A549 (cell line): ENCODE results near the gene BICRA. TPM values are rescaled to one million over a fixed set of nuclear protein-coding genes. Genes with fewer than 3 reads are reported as not detected.
A peak's percentile ranks its signal among the peaks of the same experiment; 100 is the strongest.

Experiments
- ATAC-seq, 2 experiments: fragments of 200-7000 bp in 1 of 2; fragments of >200 bp in 1 of 2; cut with Nextera tagmentation in 1 of 2; cut with Tn5 transposase in 1 of 2; 3 replicates each; pipeline versions ENCODE4 v1.8.0 to v1.9.1; 2018 to 2020; ENCODE audit warnings: mild to moderate bottlenecking in 1 of 2, moderate library complexity in 1 of 2
- CTCF ChIA-PET: fragments of 300-600 bp; sonication (Branson Sonifier 250); formaldehyde crosslinking; extraction: SDS; loops from one replicate; lab custom pipeline; 2021; ENCODE audit warnings: antibody characterized with exemption, inconsistent platforms; lab: Yijun Ruan, JAX
- POLR2A ChIA-PET: fragments of 350-600 bp; formaldehyde crosslinking; extraction: SDS; loops from one replicate; lab custom pipeline; 2021; ENCODE audit warnings: antibody characterized with exemption, inconsistent platforms; lab: Yijun Ruan, JAX
- DNase-seq, 2 experiments: peaks; one replicate each; pipeline versions ENCODE4 v3.0.0 to v3.0.0-alpha.2; 2011 to 2016; ENCODE audit warnings: low read depth in 1 of 2, low spot score in 1 of 2
- FAIRE-seq: peaks from 2 replicates; lab custom pipeline; 2011; peaks lifted over from hg19 to GRCh38; lab: Jason Lieb, UNC
- H3K27ac ChIP-seq, 2 experiments: fragments of >200 bp; sonication (Bioruptor Twin); formaldehyde crosslinking; 3 replicates each; pipeline ENCODE4 v1.5.1; 2016 to 2017
- H3K4me1 ChIP-seq: fragments of >200 bp; sonication (Bioruptor Twin); formaldehyde crosslinking; 3 replicates; pipeline ENCODE4 v1.6.1; 2016
- H3K4me2 ChIP-seq: fragments of >200 bp; sonication (Bioruptor Twin); formaldehyde crosslinking; 3 replicates; pipeline ENCODE4 v1.6.1; 2016
- H3K4me3 ChIP-seq: fragments of >200 bp; sonication (Bioruptor Twin); formaldehyde crosslinking; 3 replicates; pipeline ENCODE4 v1.5.1; 2016
- H3K9me3 ChIP-seq: fragments of >200 bp; sonication (Bioruptor Twin); formaldehyde crosslinking; 3 replicates; pipeline ENCODE4 v1.6.1; 2016
- BHLHE40 ChIP-seq: IDR thresholded peaks from 2 replicates; pipeline ENCODE4 v1.6.1; 2012; ENCODE audit warnings: low read depth, low read length, inconsistent platforms
- CHD2 ChIP-seq: fragments of 150-350 bp; IDR thresholded peaks from 2 replicates; pipeline ENCODE4 v1.6.1; 2014; ENCODE audit warnings: low read length; ENCODE audit not compliant: partially characterized antibody
- ESRRA ChIP-seq: fragments of 150-350 bp; IDR thresholded peaks from 2 replicates; pipeline ENCODE4 v1.6.1; 2014; ENCODE audit warnings: mild to moderate bottlenecking, low read length, borderline replicate concordance
- GATA3 ChIP-seq: IDR thresholded peaks from 2 replicates; pipeline ENCODE4 v1.6.1; 2012; ENCODE audit warnings: borderline replicate concordance
- HDAC2 ChIP-seq: fragments of 200-600 bp; sonication (generic); IDR thresholded peaks from 2 replicates; pipeline ENCODE4 v1.6.1; 2016
- JUN ChIP-seq, 2 experiments: fragments of >200 bp; sonication (Bioruptor Twin); formaldehyde crosslinking; IDR thresholded peaks; 2 replicates in 1 of 2; 3 replicates in 1 of 2; pipeline ENCODE4 v1.6.1; 2016 to 2017
- JUNB ChIP-seq: fragments of >200 bp; sonication (Bioruptor Twin); formaldehyde crosslinking; IDR thresholded peaks from 2 replicates; pipeline ENCODE4 v1.6.1; 2016
- KDM5A ChIP-seq: fragments of 200-600 bp; sonication (generic); IDR thresholded peaks from 2 replicates; pipeline ENCODE4 v1.6.1; 2016; ENCODE audit warnings: antibody characterized with exemption, mild to moderate bottlenecking
- NPAS2 ChIP-seq: fragments of 250-450 bp; sonication (Bioruptor Pico); IDR thresholded peaks from 2 replicates; pipeline ENCODE4 v1.8.0; 2022; ENCODE audit warnings: mild to moderate bottlenecking, moderate library complexity, borderline replicate concordance
- PHF8 ChIP-seq: fragments of 200-600 bp; sonication (generic); IDR thresholded peaks from 2 replicates; pipeline ENCODE4 v1.6.1; 2016; ENCODE audit warnings: low read depth, mild to moderate bottlenecking, antibody characterized with exemption, moderate library complexity, borderline replicate concordance
- POLR2AphosphoS2 ChIP-seq: conservative IDR thresholded peaks from 2 replicates; pipeline ENCODE4 v1.6.1; 2012; ENCODE audit warnings: low read length, improper control_type of control experiment, inconsistent platforms
- RCOR1 ChIP-seq: fragments of 150-350 bp; IDR thresholded peaks from 2 replicates; pipeline ENCODE4 v1.6.1; 2014; ENCODE audit warnings: antibody characterized with exemption, low read length, low read depth
- RFX5 ChIP-seq: fragments of 450-650 bp; IDR thresholded peaks from 2 replicates; pipeline ENCODE4 v1.7.1; 2014; ENCODE audit warnings: antibody characterized with exemption, mild to moderate bottlenecking, moderate library complexity
- TFCP2L1 ChIP-seq: fragments of 250-450 bp; sonication (Bioruptor Pico); IDR thresholded peaks from 2 replicates; pipeline ENCODE4 v1.5.0; 2021; ENCODE audit warnings: mild to moderate bottlenecking
- ZC3H11A ChIP-seq: fragments of 450-650 bp; IDR thresholded peaks from 2 replicates; pipeline ENCODE4 v1.6.1; 2014; ENCODE audit warnings: antibody characterized with exemption, mild to moderate bottlenecking
- ZNF302 ChIP-seq: fragments of 250-450 bp; sonication (Bioruptor Pico); IDR thresholded peaks from 2 replicates; pipeline ENCODE4 v1.9.0; 2021; ENCODE audit warnings: inconsistent platforms, mild to moderate bottlenecking, moderate library complexity
- WGBS: methylation state at CpG from one replicate; pipeline ENCODE4 v1.1.6; 2017; ENCODE audit errors: missing lambda C conversion rate; 5-methylcytosine and 5-hydroxymethylcytosine counted together
- polyA plus RNA-seq, 4 experiments: library from polyadenylated mRNA; depleted of rRNA in 3 of 4; stranded (reverse); fragments of >200 nt; fragmentation: RNase III in 1 of 4; extraction: RNeasy Plus Mini Kit Qiagen cat#74134 plus additional on column Dnase treatment in 1 of 4; gene quantifications; 2 replicates in 3 of 4; 3 replicates in 1 of 4; pipeline ENCODE4 v1.2.3, GENCODE V29; 2011 to 2017
- TF ChIP-seq, protein P1 (sequence below): fragments of 150-350 bp; IDR thresholded peaks from 2 replicates; pipeline ENCODE4 v1.6.1; 2014; ENCODE audit warnings: low read depth, mild to moderate bottlenecking, low read length
- TF ChIP-seq, protein P2 (sequence below): IDR thresholded peaks from 2 replicates; pipeline ENCODE4 v1.6.1; 2012
- TF ChIP-seq, protein P3 (sequence below): fragments of 450-650 bp; IDR thresholded peaks from 2 replicates; pipeline ENCODE4 v1.6.1; 2014; ENCODE audit warnings: antibody characterized with exemption
- TF ChIP-seq, protein P4 (sequence below): fragments of >200 bp; sonication (Bioruptor Twin); formaldehyde crosslinking; IDR thresholded peaks from 3 replicates; pipeline ENCODE4 v1.6.1; 2016
- TF ChIP-seq, protein P5 (sequence below): fragments of 200-600 bp; sonication (generic); IDR thresholded peaks from 2 replicates; pipeline ENCODE4 v1.6.1; 2016; ENCODE audit warnings: antibody characterized with exemption, mild to moderate bottlenecking, moderate library complexity

Gene BICRA
- polyA plus RNA-seq, 2 of the 4 experiments (the other 2 are of a cell fraction) = 0.83 to 12.4 TPM

DNA sequence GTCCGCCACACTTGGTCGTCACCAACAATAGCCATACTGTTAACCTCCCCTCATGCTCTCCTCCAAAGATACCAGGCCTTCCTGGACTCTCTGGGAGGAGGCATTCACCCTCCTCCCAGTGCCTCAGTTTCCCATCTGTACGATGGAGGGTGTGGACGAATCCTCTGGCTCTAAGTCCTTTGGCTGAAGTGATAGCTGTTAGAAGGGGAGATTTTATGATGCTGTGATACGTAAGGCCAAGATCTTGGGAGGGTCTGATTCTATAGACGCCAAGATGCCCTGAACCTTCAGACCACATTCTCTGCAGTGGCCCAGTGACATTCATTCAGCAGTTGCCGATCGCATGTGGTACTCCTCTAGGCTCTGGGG, 121.6 kb downstream of the BICRA start:
- TF ChIP-seq NPAS2 = no peak
- no peak for TF ChIP-seq RCOR1
- TF ChIP-seq, protein P1, sequence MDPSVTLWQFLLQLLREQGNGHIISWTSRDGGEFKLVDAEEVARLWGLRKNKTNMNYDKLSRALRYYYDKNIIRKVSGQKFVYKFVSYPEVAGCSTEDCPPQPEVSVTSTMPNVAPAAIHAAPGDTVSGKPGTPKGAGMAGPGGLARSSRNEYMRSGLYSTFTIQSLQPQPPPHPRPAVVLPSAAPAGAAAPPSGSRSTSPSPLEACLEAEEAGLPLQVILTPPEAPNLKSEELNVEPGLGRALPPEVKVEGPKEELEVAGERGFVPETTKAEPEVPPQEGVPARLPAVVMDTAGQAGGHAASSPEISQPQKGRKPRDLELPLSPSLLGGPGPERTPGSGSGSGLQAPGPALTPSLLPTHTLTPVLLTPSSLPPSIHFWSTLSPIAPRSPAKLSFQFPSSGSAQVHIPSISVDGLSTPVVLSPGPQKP = no peak
- no peak for TF ChIP-seq CHD2
- TF ChIP-seq, protein P2, sequence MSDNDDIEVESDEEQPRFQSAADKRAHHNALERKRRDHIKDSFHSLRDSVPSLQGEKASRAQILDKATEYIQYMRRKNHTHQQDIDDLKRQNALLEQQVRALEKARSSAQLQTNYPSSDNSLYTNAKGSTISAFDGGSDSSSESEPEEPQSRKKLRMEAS = no peak
- no peak for TF ChIP-seq RFX5
- TF ChIP-seq, protein P3, sequence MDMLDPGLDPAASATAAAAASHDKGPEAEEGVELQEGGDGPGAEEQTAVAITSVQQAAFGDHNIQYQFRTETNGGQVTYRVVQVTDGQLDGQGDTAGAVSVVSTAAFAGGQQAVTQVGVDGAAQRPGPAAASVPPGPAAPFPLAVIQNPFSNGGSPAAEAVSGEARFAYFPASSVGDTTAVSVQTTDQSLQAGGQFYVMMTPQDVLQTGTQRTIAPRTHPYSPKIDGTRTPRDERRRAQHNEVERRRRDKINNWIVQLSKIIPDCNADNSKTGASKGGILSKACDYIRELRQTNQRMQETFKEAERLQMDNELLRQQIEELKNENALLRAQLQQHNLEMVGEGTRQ = no peak
- TF ChIP-seq BHLHE40 = no peak
- TF ChIP-seq POLR2AphosphoS2 = no peak
- TF ChIP-seq ZNF302 (CRISPR knock-in tag) = no peak
- no peak for TF ChIP-seq HDAC2
- TF ChIP-seq, protein P4, sequence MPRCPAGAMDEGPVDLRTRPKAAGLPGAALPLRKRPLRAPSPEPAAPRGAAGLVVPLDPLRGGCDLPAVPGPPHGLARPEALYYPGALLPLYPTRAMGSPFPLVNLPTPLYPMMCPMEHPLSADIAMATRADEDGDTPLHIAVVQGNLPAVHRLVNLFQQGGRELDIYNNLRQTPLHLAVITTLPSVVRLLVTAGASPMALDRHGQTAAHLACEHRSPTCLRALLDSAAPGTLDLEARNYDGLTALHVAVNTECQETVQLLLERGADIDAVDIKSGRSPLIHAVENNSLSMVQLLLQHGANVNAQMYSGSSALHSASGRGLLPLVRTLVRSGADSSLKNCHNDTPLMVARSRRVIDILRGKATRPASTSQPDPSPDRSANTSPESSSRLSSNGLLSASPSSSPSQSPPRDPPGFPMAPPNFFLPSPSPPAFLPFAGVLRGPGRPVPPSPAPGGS = no peak
- TF ChIP-seq PHF8 = no peak
- no peak for TF ChIP-seq JUNB
- no peak for TF ChIP-seq TFCP2L1 (CRISPR knock-in tag)
- TF ChIP-seq, protein P5, sequence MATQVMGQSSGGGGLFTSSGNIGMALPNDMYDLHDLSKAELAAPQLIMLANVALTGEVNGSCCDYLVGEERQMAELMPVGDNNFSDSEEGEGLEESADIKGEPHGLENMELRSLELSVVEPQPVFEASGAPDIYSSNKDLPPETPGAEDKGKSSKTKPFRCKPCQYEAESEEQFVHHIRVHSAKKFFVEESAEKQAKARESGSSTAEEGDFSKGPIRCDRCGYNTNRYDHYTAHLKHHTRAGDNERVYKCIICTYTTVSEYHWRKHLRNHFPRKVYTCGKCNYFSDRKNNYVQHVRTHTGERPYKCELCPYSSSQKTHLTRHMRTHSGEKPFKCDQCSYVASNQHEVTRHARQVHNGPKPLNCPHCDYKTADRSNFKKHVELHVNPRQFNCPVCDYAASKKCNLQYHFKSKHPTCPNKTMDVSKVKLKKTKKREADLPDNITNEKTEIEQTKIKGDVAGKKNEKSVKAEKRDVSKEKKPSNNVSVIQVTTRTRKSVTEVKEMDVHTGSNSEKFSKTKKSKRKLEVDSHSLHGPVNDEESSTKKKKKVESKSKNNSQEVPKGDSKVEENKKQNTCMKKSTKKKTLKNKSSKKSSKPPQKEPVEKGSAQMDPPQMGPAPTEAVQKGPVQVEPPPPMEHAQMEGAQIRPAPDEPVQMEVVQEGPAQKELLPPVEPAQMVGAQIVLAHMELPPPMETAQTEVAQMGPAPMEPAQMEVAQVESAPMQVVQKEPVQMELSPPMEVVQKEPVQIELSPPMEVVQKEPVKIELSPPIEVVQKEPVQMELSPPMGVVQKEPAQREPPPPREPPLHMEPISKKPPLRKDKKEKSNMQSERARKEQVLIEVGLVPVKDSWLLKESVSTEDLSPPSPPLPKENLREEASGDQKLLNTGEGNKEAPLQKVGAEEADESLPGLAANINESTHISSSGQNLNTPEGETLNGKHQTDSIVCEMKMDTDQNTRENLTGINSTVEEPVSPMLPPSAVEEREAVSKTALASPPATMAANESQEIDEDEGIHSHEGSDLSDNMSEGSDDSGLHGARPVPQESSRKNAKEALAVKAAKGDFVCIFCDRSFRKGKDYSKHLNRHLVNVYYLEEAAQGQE = no peak
- no peak for TF ChIP-seq ESRRA
- TF ChIP-seq, all 56 proteins: peak for 0
- DNase-seq = no peak
- Histone ChIP-seq H3K4me1 (peaks cover 48% of the 10 kb centered on the region), H3K4me3 (peak overlapping the region; percentile 48; the same call in 2 of the 3 replicates), H3K9me3 (no peaks in the 10 kb centered on the region), H3K27ac (peak overlapping the region; percentile 83 to 94), H3K4me2 (peak overlapping the region; percentile 98)
- ChIA-PET POLR2A (interaction anchor here (0.6 to 1.6 kb wide), 2 partner anchors 14 to 130 kb away, joined by 3 to 14 read pairs; partner anchors contain the start of gene NOP53), CTCF (interaction anchor here (1.3 to 42.0 kb wide), 4 partner anchors 10 to 294 kb away, joined by 4 to 1389 read pairs (median 14); partner anchors contain the start of gene EHD2)
- WGBS = 94% methylated on average over 8 of the region's 8 CpGs
- ATAC-seq = no peak
- FAIRE-seq = no peak

DNA sequence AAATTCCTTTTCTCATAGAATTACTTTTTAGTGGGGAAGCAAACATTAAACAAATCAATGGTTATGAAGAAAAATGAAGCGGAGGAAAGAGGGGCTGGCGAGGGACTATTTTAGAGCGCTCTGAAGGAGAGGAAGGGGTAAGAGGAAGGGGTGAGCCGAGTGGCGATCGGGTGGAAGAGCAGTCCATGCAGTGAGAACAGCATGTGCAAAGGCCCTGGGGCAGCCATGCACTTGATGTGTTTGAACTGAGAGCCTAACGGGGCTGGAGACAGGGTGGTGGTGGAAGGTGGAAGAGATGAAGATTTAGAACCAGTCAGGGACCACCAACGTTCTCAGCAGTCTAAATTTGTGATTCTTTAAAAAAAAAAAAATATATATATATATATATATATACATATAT, 122.0 kb downstream of the BICRA start:
- FAIRE-seq = no peak

More for the DNA sequence above, 122.0 kb downstream of the BICRA start:
- POLR2A ChIA-PET = no interaction called here
- Histone ChIP-seq H3K4me3 (no peak overlapping the region), H3K27ac (peak overlapping the region; percentile 83 to 94; a peak in 4 of 6 replicates), H3K9me3 (no peaks in the 10 kb centered on the region), H3K4me1 (peaks cover 45% of the 10 kb centered on the region), H3K4me2 (no peak overlapping the region)
- TF ChIP-seq ZC3H11A = no peak
- TF ChIP-seq GATA3 = no peak
- TF ChIP-seq KDM5A = no peak
- no peak for TF ChIP-seq JUN (IDR thresholded peaks at IDR 0.05)
- no peak for ATAC-seq
- no peak for DNase-seq
- 89% methylated on average over 8 of the region's 8 CpGs for WGBS
- CTCF ChIA-PET = interaction anchor here (0.6 to 42.0 kb wide), 3 partner anchors 22 to 891 kb away, joined by 4 to 1389 read pairs (median 4); partner anchors contain the start of gene EHD2
